Fibroblast of lung (primary cell): ENCODE data around the gene DAB1. TPM values are rescaled to one million over a fixed set of nuclear protein-coding genes. Genes with fewer than 3 reads are reported as not detected.

ENCODE experiments used
- DNase-seq, 2 donors: peaks; one replicate each; pipeline versions ENCODE4 v3.0.0 to v3.0.0-alpha.2; 2010; ENCODE audit warnings: low read depth in 2 of 2
- H2AFZ ChIP-seq: 2 replicates; pipeline ENCODE4 v1.5.1; 2012; ENCODE audit warnings: low read length, control low read depth, inconsistent platforms
- H3K27ac ChIP-seq: 2 replicates; pipeline ENCODE4 v1.5.1; 2011; ENCODE audit warnings: low read length, control low read depth; ENCODE audit not compliant: insufficient read depth
- H3K27me3 ChIP-seq: 2 replicates; pipeline ENCODE4 v1.5.1; 2011; ENCODE audit warnings: mild to moderate bottlenecking, low read length; ENCODE audit not compliant: control insufficient read depth, insufficient read depth
- H3K36me3 ChIP-seq: 2 replicates; pipeline ENCODE4 v1.5.1; 2011; ENCODE audit warnings: low read length; ENCODE audit not compliant: control insufficient read depth, insufficient read depth
- H3K4me1 ChIP-seq: 2 replicates; pipeline ENCODE4 v1.5.1; 2011; ENCODE audit warnings: low read length; ENCODE audit not compliant: control insufficient read depth, insufficient read depth; ENCODE audit errors: extremely low read depth
- H3K4me2 ChIP-seq: 2 replicates; pipeline ENCODE4 v1.5.1; 2011; ENCODE audit warnings: low read length, control low read depth; ENCODE audit not compliant: insufficient read depth; ENCODE audit errors: extremely low read depth
- H3K4me3 ChIP-seq, 4 experiments: fragments of 200-600 bp in 1 of 4; sonication (generic) in 1 of 4; replicated peaks in 1 of 4; 2 replicates each; pipeline ENCODE4 v1.5.1; 2011 to 2016; ENCODE audit warnings: low read length in 4 of 4, low read depth in 3 of 4, mild to moderate bottlenecking in 3 of 4, control low read depth in 2 of 4, inconsistent platforms in 1 of 4, mixed read lengths in 1 of 4; ENCODE audit not compliant: insufficient read depth in 1 of 4; ENCODE audit errors: control extremely low read depth in 1 of 4
- H3K79me2 ChIP-seq: 2 replicates; pipeline ENCODE4 v1.5.1; 2012; ENCODE audit warnings: mild to moderate bottlenecking, low read length, inconsistent platforms; ENCODE audit not compliant: control insufficient read depth, insufficient read depth
- H3K9ac ChIP-seq: 2 replicates; pipeline ENCODE4 v1.5.1; 2011; ENCODE audit warnings: mild to moderate bottlenecking, low read length, control low read depth; ENCODE audit not compliant: insufficient read depth
- H3K9me3 ChIP-seq: 2 replicates; pipeline ENCODE4 v1.5.1; 2012; ENCODE audit warnings: low read depth, low read length; ENCODE audit not compliant: control insufficient read depth, insufficient read depth
- H4K20me1 ChIP-seq: 2 replicates; pipeline ENCODE4 v1.5.1; 2011; ENCODE audit warnings: low read length; ENCODE audit not compliant: control insufficient read depth, insufficient read depth; ENCODE audit errors: extremely low read depth
- EZH2 ChIP-seq: IDR thresholded peaks from 2 replicates; pipeline ENCODE4 v1.5.1; 2012; ENCODE audit warnings: low read length, control low read depth, mild to moderate bottlenecking; ENCODE audit errors: missing control alignments
- polyA plus RNA-seq, 2 donors: library from polyadenylated mRNA; depleted of rRNA in 1 of 2; stranded (reverse) in 1 of 2; unstranded in 1 of 2; fragments of >200 nt; gene quantifications; 2 replicates each; pipeline ENCODE4 v1.2.1, GENCODE V29; 2011 to 2012; ENCODE audit warnings: missing spikeins in 1 of 2
- total RNA-seq: library from RNA; depleted of rRNA; stranded (reverse); fragments of >200 nt; gene quantifications from 2 replicates; pipeline ENCODE4 v1.2.1, GENCODE V29; 2014
- TF ChIP-seq, protein P1 (sequence below), 2 donors: IDR thresholded peaks in 1 of 2; conservative IDR thresholded peaks in 1 of 2; 1 replicate in 1 of 2; 2 replicates in 1 of 2; pipeline ENCODE4 v1.5.1; 2011 to 2012; ENCODE audit warnings: low read length in 2 of 2, control low read depth in 1 of 2, inconsistent platforms in 1 of 2, low read depth in 1 of 2, mild to moderate bottlenecking in 1 of 2

DAB1 gene
- total and polyA plus RNA-seq, 2 donors (not counting 1 experiment from before 2014, with no cell fraction given), result 0.17 to 2.0 TPM

DNA sequence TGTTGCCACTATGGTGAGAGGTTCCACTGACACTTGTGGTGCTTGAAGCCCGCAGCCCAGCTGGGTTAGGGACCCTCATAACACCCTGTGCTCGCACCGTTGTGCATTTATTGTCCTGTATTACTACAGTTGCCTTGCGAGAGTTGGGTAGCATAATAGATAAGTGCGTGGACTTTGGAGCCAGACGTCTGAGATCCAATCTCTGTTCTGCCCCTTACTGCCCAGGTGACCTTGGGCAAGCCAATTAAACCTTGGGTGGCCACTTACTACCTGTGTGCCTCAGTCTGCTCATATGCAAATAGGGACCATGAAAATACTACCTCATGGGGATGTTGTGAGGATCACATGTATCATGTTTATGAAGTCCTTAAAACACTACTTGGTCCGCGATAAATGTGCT is 471.4 kb downstream of the DAB1 start:
- H3K79me2 ChIP-seq, result no peaks in the 10 kb centered on the region
- no peaks in the 10 kb centered on the region for H3K36me3 ChIP-seq
- TF ChIP-seq EZH2, result no peak
- TF ChIP-seq, protein P1, sequence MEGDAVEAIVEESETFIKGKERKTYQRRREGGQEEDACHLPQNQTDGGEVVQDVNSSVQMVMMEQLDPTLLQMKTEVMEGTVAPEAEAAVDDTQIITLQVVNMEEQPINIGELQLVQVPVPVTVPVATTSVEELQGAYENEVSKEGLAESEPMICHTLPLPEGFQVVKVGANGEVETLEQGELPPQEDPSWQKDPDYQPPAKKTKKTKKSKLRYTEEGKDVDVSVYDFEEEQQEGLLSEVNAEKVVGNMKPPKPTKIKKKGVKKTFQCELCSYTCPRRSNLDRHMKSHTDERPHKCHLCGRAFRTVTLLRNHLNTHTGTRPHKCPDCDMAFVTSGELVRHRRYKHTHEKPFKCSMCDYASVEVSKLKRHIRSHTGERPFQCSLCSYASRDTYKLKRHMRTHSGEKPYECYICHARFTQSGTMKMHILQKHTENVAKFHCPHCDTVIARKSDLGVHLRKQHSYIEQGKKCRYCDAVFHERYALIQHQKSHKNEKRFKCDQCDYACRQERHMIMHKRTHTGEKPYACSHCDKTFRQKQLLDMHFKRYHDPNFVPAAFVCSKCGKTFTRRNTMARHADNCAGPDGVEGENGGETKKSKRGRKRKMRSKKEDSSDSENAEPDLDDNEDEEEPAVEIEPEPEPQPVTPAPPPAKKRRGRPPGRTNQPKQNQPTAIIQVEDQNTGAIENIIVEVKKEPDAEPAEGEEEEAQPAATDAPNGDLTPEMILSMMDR (conservative IDR thresholded peaks at IDR 0.05 in 1 of 2, IDR thresholded peaks at IDR 0.05 in 1 of 2; ENCODE audit: low read depth in 1 of 2, low read length in 2 of 2), result no peak
- no peak for DNase-seq
- no peak overlapping the region for H3K4me3 ChIP-seq
- no peak overlapping the region for H3K27ac ChIP-seq
- H4K20me1 ChIP-seq, result no peaks in the 10 kb centered on the region
- peaks cover 3% of the 10 kb centered on the region for H3K4me1 ChIP-seq
- H3K9ac ChIP-seq, result no peak overlapping the region
- H3K9me3 ChIP-seq, result no peaks in the 10 kb centered on the region
- no peak overlapping the region for H3K4me2 ChIP-seq
- no peaks in the 10 kb centered on the region for H3K27me3 ChIP-seq
- H2AFZ ChIP-seq, result no peak overlapping the region

DNA sequence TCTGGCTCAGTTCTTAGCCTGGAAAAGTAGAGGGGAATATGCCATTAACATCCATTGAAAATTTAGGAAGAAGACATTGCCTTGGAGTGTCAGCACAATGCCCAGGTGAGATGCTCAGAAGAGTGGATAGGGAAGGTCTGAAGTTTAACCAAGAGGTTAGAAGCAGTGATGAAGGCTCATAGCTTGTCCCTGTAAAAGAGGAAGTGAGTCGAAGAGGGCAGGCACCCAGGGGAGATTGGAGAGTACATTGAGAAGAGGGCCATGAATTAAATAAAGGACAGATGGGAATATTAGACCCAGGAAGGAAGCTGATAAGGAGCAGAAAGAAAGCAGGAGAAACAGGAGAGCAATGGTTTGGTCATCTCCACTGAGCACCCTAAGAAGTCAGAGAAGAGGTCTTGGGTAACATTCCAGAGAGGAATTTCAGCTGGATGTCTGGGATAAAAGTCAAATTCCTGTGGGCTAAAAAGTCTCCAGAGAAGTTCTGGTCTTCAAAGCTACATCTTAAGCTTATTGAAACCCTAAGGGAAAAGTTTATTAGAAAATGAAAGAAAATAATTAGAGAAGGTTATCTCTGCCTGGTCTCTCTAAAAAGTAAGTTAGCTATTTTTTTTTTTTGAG is 475.3 kb downstream of the DAB1 start:
- H3K4me1 ChIP-seq, result peaks cover 3% of the 10 kb centered on the region
- no peaks in the 10 kb centered on the region for H3K36me3 ChIP-seq
- H3K27ac ChIP-seq, result no peak overlapping the region
- no peaks in the 10 kb centered on the region for H4K20me1 ChIP-seq
- no peak overlapping the region for H2AFZ ChIP-seq
- TF ChIP-seq, protein P1 (conservative IDR thresholded peaks at IDR 0.05 in 1 of 2, IDR thresholded peaks at IDR 0.05 in 1 of 2; ENCODE audit: low read depth in 1 of 2, low read length in 2 of 2), result no peak
- TF ChIP-seq EZH2, result no peak
- no peaks in the 10 kb centered on the region for H3K79me2 ChIP-seq
- no peak overlapping the region for H3K4me2 ChIP-seq
- peak; percentile 3 to 49 for DNase-seq
- no peak overlapping the region for H3K9ac ChIP-seq
- H3K4me3 ChIP-seq, result no peak overlapping the region
- H3K9me3 ChIP-seq, result no peaks in the 10 kb centered on the region
- H3K27me3 ChIP-seq, result no peaks in the 10 kb centered on the region
